H1 (cell line): ENCODE measurements around the gene CASP3. TPM values are rescaled to one million over a fixed set of nuclear protein-coding genes. Genes with fewer than 3 reads are reported as not detected.

Source experiments
- JUN ChIP-seq: IDR thresholded peaks from 2 replicates; pipeline ENCODE4 v1.6.1; 2011; ENCODE audit warnings: low read depth, mild to moderate bottlenecking, improper control_type of control experiment, low read length
- KDM5A ChIP-seq: fragments of 200-600 bp; IDR thresholded peaks from 2 replicates; pipeline ENCODE4 v1.7.1; 2012; ENCODE audit warnings: mild to moderate bottlenecking, low read length, inconsistent platforms, mixed read lengths
- POLR2AphosphoS5 ChIP-seq: IDR thresholded peaks from 2 replicates; pipeline ENCODE4 v1.6.1; 2011; ENCODE audit warnings: low read depth, low read length
- TAF7 ChIP-seq: optimal IDR thresholded peaks from 2 replicates; pipeline ENCODE3; 2011; ENCODE audit warnings: low read depth, mild to moderate bottlenecking, inconsistent platforms, low read length, moderate library complexity, borderline replicate concordance
- polyA plus RNA-seq, 7 experiments: library from polyadenylated mRNA; depleted of rRNA in 3 of 7; stranded (reverse) in 5 of 7; unstranded in 2 of 7; fragments of >200 nt in 5 of 7; fragments of 200-250 nt in 2 of 7; gene quantifications; 1 replicate in 5 of 7; 2 replicates in 1 of 7; 4 replicates in 1 of 7; pipeline versions ENCODE4 v1.2.1 to v1.2.3, GENCODE V29; 2011 to 2013; ENCODE audit warnings: missing spikeins in 2 of 7, mixed read lengths in 2 of 7
- total RNA-seq: library from RNA; stranded (reverse); fragmentation: NEBNext Ultra II Directional; extraction: Animal tissue kit (Norgen Biotek cat#: 25700); gene quantifications from 2 replicates; pipeline ENCODE4 v1.2.1, GENCODE V29; 2021
- TF ChIP-seq, protein P1 (sequence below), 3 experiments: IDR thresholded peaks; 1 replicate in 2 of 3; 2 replicates in 1 of 3; pipeline versions ENCODE4 v1.5.1 to v1.6.1; 2011; ENCODE audit warnings: low read length in 3 of 3, mild to moderate bottlenecking in 3 of 3, inconsistent platforms in 2 of 3, low read depth in 1 of 3, moderate library complexity in 1 of 3; ENCODE audit not compliant: insufficient read depth in 1 of 3; ENCODE audit errors: control extremely low read depth in 1 of 3
- TF ChIP-seq, protein P2 (sequence below): IDR thresholded peaks from 2 replicates; pipeline ENCODE4 v1.6.1; 2012; ENCODE audit warnings: low read length, inconsistent platforms

CASP3 gene
- total and polyA plus RNA-seq, 2 of the 8 experiments (the other 6 are each of a cell fraction or from before 2014, with no cell fraction given) = 27.8 to 82.5 TPM

DNA sequence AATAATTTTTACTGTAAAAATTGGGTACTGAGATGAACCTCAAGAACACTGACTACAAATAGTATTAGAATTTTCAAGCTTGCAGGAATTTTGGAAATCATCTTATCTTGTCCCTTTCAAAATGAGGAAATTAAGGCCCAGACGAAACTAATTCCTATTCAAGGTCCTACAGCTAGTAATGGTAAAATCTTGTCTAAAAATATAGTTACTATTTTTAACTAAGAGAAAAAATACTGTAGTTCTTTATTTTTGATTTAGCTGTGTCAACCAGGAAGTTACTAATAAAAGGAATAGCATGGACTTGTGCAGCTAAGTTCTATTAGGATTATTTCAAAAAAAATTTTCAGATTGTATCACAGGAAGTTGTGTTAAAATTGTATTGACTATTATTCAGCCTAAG is 13.0 kb upstream of the CASP3 start (continued):
- TF ChIP-seq, protein P1, sequence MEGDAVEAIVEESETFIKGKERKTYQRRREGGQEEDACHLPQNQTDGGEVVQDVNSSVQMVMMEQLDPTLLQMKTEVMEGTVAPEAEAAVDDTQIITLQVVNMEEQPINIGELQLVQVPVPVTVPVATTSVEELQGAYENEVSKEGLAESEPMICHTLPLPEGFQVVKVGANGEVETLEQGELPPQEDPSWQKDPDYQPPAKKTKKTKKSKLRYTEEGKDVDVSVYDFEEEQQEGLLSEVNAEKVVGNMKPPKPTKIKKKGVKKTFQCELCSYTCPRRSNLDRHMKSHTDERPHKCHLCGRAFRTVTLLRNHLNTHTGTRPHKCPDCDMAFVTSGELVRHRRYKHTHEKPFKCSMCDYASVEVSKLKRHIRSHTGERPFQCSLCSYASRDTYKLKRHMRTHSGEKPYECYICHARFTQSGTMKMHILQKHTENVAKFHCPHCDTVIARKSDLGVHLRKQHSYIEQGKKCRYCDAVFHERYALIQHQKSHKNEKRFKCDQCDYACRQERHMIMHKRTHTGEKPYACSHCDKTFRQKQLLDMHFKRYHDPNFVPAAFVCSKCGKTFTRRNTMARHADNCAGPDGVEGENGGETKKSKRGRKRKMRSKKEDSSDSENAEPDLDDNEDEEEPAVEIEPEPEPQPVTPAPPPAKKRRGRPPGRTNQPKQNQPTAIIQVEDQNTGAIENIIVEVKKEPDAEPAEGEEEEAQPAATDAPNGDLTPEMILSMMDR (IDR thresholded peaks at IDR 0.05; ENCODE audit: control extremely low read depth in 1 of 3, insufficient read depth in 1 of 3, low read depth in 1 of 3, low read length in 3 of 3) = no peak
- no peak for TF ChIP-seq POLR2AphosphoS5
- TF ChIP-seq, protein P2, sequence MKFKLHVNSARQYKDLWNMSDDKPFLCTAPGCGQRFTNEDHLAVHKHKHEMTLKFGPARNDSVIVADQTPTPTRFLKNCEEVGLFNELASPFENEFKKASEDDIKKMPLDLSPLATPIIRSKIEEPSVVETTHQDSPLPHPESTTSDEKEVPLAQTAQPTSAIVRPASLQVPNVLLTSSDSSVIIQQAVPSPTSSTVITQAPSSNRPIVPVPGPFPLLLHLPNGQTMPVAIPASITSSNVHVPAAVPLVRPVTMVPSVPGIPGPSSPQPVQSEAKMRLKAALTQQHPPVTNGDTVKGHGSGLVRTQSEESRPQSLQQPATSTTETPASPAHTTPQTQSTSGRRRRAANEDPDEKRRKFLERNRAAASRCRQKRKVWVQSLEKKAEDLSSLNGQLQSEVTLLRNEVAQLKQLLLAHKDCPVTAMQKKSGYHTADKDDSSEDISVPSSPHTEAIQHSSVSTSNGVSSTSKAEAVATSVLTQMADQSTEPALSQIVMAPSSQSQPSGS = no peak
- TF ChIP-seq JUN = no peak
- no peak for TF ChIP-seq TAF7
- TF ChIP-seq KDM5A = no peak
